ENCODE measurements around the gene PTPRD. TPM values are rescaled to one million over a fixed set of nuclear protein-coding genes. Genes with fewer than 3 reads are reported as not detected.

Gene PTPRD
- total RNA-seq, 1 experiment from 2014 or later: not detected

- no peak for DNase-seq (ENCODE audit: low read depth)
These were observed 2263.4 kb downstream of the PTPRD start for GRCh38 chr9:8349376-8349775.

DNA sequence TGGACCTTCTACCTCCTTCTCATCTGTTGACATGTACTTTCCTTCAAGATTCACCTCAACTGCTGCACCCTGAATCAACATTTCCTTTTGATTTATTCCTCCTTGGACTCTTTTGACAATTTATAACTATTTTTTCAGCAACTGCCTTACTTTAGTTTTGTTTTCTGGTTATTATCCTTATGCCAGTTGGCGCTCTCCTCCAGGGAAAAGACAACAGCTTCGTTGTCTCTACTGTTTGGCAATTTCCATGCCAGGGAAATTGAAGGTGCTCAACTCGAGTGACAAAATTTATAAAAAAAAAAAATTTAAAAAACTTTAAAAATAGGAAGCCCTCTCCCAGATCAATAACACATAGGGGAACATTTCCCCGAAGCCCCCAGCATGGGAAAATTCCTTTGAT is 2264.0 kb downstream of the PTPRD start:
- no peak for DNase-seq (ENCODE audit: low read depth)

- no peak for DNase-seq (ENCODE audit: low read depth)
These were observed 2266.5 kb downstream of the PTPRD start for GRCh38 chr9:8346296-8346695.

- DNase-seq (ENCODE audit: low read depth): no peak
These were observed 2273.9 kb downstream of the PTPRD start for GRCh38 chr9:8338767-8339510.

DNA sequence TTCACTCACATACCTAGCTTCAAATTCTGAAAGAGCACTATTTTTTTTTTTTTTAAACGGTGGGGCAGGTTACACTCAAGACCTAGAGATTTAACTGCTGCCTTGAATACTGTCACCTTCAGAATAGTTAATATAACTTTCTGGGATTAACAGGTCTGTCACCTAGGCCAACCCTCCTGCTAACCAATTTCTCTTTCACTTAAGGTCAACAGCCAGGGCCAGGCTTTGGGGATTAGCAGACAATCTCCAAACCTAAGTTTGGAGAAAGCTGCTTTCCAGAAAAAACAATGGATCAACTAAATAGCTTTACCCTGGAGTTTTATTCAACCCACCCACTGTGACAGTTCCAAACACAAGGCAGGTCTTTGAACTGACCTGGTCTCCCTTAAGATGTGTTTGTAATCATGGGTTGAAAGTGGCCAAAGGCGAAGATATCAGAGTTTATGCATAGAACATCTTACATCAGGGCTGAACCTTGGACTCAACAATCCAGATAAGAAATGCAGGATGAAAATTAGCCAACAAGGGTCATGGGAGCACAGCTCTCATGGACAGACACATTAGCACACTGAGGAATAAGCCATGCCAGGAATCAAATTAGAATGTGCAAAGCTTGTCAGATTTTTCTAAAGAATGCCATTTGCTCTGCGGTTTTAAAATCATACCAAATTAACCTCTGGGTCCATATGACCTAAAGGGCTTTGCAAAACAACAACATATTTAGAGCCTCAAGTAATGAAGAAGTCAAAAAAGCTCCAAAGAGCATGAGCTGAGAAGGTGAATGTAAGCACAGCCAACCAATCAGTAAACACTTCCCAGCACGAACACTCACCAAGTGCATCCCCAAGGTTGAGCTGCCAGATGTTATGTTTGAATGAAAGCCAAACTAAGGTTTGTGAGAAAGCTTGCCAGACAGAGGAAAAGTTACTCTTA is 2274.7 kb downstream of the PTPRD start:
- no peak for DNase-seq (ENCODE audit: low read depth)

- DNase-seq (ENCODE audit: low read depth): no peak
These were observed 2279.9 kb downstream of the PTPRD start for GRCh38 chr9:8332871-8333270.

DNA sequence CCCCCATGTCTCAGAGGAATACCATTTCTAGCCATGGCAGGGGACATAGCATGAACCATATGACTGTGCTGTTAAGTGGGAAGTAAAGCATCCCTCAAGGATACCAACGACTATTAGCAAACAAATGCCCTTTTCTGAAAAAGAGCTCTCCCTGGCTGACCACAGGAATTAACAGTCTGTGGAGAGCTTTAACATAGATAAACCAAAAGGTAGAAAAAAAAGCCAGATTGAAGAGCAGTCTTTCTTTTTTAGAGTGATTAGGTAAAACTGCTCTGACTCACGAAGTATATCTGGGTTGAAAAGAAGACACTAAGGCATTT is 2280.5 kb downstream of the PTPRD start:
- DNase-seq (ENCODE audit: low read depth): no peak

GRCh38 chr9:8331507-8332330 is 2281.1 kb downstream of the PTPRD start:
- no peak for DNase-seq (ENCODE audit: low read depth)

DNA sequence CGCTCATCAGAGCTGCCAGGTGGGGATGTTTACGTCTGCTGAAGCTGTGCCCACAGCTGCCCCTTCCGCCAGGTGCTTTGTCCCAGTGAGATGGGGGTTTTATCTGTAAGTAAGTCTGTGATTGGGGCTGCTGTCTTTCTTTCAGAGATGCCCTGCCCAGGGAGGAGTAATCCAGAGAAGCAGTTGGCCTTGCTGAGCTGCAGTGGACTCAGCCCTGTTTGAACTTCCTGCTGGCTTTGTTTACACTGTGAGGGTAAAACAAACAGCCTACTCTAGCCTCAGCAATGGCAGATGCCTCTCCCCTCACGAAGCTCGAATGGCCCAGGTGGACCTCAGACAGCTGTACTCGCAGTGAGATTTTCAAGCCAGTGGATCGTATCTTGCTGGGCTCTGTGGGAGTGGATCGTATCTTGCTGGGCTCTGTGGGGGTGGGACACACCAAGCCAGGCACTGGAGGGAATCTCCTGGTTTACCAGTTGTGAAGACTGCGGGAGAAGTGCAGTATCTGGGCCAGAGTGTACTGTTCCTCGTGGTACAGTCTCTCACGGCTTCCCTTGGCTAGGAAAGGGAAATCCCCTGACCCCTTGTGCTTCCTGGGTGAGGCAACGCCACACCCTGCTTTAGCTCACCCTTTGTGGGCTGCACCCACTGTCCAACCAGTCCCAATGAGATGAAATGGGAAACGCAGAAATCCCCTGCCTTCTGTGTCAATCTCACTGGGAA is 2283.1 kb downstream of the PTPRD start:
- DNase-seq (ENCODE audit: low read depth): no peak

- no peak for DNase-seq (ENCODE audit: low read depth)
These were observed 2297.6 kb downstream of the PTPRD start for GRCh38 chr9:8315211-8315610.

- no peak for DNase-seq (ENCODE audit: low read depth)
These were observed 2303.5 kb downstream of the PTPRD start for GRCh38 chr9:8309258-8309657.

GRCh38 chr9:8304720-8305119 is 2308.1 kb downstream of the PTPRD start:
- no peak for DNase-seq (ENCODE audit: low read depth)

- no peak for DNase-seq (ENCODE audit: low read depth)
These were observed 2311.5 kb downstream of the PTPRD start for GRCh38 chr9:8301296-8301695.

GRCh38 chr9:8297047-8297446 is 2315.8 kb downstream of the PTPRD start:
- no peak for DNase-seq (ENCODE audit: low read depth)

GRCh38 chr9:8292657-8293056 is 2320.1 kb downstream of the PTPRD start:
- DNase-seq (ENCODE audit: low read depth): no peak

DNA sequence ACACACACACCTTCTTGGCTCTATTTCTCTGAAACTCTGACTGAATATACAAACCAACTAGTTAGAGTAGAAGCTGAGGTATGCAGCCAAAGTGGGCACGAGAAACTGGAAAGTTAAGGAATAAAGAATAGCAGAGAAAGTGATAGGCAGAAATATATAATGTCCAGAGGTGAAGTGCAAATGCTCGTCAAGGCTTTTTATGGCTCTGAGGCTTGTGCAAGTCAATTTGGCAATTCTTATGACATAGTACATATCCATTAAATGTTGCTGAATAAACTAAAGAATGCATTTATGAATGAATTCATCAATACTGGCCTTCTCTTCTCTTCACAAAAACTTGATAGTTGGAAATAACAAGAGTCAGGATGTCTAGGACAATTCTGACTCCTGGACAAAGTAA is 2323.1 kb downstream of the PTPRD start:
- no peak for DNase-seq (ENCODE audit: low read depth)

GRCh38 chr9:8287970-8288369 is 2324.8 kb downstream of the PTPRD start:
- DNase-seq (ENCODE audit: low read depth): no peak

- DNase-seq (ENCODE audit: low read depth): no peak
These were observed 2325.3 kb downstream of the PTPRD start for GRCh38 chr9:8287501-8287900.

- no peak for DNase-seq (ENCODE audit: low read depth)
These were observed 2327.9 kb downstream of the PTPRD start for GRCh38 chr9:8284884-8285283.

GRCh38 chr9:8282535-8282934 is 2330.3 kb downstream of the PTPRD start:
- DNase-seq (ENCODE audit: low read depth): no peak

DNA sequence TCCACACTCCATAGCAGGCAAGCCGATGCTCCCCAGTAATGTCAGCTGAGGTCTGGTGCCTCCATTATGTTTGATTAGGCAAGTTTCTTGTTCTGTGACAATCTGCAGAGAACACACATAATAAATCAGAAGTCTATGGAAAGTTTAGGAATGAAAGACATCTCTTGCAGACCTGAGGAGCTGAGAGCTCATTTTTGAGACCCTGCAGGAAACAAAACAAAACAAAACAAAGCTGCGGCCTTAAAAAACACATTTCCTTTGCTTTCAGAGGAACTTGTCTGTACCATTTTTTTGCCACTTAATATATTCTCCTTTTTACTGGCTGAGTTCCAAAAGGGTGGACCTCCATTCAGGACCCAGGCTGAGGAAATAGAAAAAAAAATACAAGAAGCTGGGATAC is 2332.0 kb downstream of the PTPRD start:
- DNase-seq (ENCODE audit: low read depth): no peak

Measured in LHCN-M2 (cell line).